ENCODE data around the gene PROB1.
A peak's percentile ranks its signal among the peaks of the same experiment; 100 is the strongest.

PROB1 gene

DNA sequence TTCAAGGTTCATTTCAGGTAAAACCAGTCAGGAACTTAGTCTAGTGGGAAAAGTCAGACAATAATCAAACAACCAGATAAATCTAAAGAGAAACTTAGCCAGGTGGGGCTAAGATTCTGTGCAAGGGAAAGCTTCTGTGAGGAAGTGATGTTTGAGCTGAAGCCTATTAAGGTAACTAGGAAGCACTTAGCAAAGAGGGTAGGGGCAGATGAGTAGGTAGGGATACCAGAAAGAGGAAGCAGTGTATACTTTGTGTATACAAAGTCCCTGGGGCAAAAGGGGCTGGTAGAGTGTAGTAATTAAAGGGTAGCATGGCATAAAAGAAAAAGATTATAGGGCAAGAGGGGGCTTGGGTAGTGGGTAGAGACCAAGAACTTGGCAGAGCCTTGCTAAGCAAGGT, 12.6 kb upstream of the PROB1 start:
- no peaks in the 10 kb centered on the region for H3K9me3 ChIP-seq (ENCODE audit: control insufficient read depth, insufficient read depth, low read length)
- no peaks in the 10 kb centered on the region for H3K36me3 ChIP-seq (ENCODE audit: insufficient read depth, low read length)
- peaks cover 10% of the 10 kb centered on the region for H3K4me1 ChIP-seq (ENCODE audit: insufficient read depth, low read length)
- no peak overlapping the region for H3K9ac ChIP-seq (ENCODE audit: low read depth, low read length)

DNA sequence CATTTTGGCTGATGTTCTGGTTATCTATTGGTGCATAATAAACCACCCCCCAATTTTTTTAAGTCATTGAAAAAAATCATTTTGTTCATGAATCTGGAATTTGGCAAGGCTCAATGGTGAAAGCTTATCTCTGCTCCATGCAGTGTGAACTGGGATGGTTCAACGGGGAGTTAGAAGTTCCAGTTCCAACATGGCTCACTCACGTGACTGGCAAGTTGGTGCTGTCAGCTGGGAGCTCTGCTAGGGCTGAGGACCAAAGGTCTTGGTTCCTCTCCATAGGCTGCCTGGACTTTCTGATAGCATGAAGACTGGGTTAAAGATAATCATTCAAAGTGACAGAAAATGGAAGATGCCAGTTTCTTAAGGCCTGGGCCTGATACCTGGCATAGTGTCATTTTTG, 12.1 kb upstream of the PROB1 start:
- no peaks in the 10 kb centered on the region for H3K9me3 ChIP-seq (ENCODE audit: control insufficient read depth, insufficient read depth, low read length)
- H3K9ac ChIP-seq (ENCODE audit: low read depth, low read length) = no peak overlapping the region
- no peaks in the 10 kb centered on the region for H3K36me3 ChIP-seq (ENCODE audit: insufficient read depth, low read length)
- H3K4me1 ChIP-seq (ENCODE audit: insufficient read depth, low read length) = peaks cover 10% of the 10 kb centered on the region

DNA sequence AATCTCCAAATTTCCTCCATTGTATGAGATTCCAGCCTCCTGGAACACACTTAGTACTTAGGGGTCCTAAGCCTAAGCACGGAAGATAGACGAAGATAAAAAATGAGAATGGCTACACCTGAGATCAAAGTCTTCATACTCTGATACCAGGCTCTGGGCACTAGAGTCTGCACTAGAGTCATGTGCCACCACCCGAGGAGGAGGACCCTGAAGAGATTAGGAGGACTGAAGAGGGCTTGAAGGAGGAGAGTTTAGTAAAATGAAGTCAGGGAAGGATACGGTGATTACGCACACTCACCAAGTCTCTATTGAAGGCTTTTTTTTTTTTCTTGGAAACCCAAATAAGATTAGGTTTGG, 9.6 kb upstream of the PROB1 start:
- Histone ChIP-seq H3K9me3 (ENCODE audit: control insufficient read depth, insufficient read depth, low read length) (no peaks in the 10 kb centered on the region), H3K9ac (ENCODE audit: low read depth, low read length) (peak overlapping the region; percentile 74), H3K36me3 (ENCODE audit: insufficient read depth, low read length) (no peaks in the 10 kb centered on the region), H3K4me1 (ENCODE audit: insufficient read depth, low read length) (peaks cover 10% of the 10 kb centered on the region)

DNA sequence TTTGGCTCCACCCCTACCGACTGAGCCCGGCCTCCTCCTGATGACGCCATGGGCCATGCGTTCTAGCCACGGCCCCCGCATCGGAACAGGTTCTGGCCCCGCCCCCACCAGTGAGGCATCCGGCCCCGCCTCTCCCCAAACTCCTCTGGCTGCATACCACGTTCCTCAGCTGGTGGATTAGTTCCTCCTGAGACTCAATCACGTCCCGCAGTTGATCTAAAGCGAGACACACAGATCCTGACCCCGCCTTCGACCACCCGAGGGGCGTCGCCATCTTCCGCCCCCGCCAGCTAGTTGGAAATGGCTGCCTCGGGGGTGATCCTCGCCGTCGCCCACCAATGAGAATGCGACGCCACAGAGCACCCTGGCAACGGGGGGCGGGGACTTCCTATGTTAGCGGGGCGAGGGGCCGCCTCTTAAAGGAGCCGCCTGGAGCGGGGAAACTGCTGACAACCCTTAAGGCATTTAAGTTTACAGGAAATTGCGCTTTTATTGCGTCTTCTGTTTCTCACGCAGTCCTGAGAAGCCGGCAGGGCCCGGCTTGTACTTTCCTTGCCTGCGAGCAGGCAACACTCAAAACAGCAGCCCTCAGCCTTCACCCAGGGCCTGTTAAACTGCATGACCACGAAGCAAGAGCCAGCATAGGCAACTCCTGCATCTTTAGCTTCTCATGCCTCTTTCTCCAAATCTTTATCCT, 9.0 kb upstream of the PROB1 start, which contains the start of gene SPATA24:
Gene SPATA24, minus strand, starts transcription at position 303 of the 697 bp plus-strand sequence. Its CDS starts 29 bp downstream, at position 274.
- no peaks in the 10 kb centered on the region for H3K9me3 ChIP-seq (ENCODE audit: control insufficient read depth, insufficient read depth, low read length)
- no peaks in the 10 kb centered on the region for H3K36me3 ChIP-seq (ENCODE audit: insufficient read depth, low read length)
- H3K4me1 ChIP-seq (ENCODE audit: insufficient read depth, low read length) = peaks cover 10% of the 10 kb centered on the region
- peak within 1 kb of the TSS; percentile 74 for H3K9ac ChIP-seq (ENCODE audit: low read depth, low read length)

DNA sequence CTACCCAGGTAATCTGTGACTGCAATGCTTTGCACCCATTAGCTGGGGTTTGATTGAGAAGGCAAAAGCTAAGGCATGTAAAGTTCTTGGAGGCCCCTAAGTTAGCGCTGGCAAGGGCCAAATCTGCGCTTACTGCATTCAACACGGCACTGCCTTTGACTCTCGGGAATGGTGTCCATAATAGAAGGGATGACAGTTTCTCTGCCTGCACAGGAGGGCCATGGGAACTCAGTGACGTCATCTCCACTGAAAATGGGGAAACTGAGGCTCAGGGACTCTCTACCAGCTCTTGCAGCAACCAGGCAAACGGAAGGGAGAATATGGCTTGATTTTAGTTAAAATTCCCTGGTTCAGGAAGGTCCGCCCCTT, 8.5 kb upstream of the PROB1 start:
- peaks cover 10% of the 10 kb centered on the region for H3K4me1 ChIP-seq (ENCODE audit: insufficient read depth, low read length)
- H3K36me3 ChIP-seq (ENCODE audit: insufficient read depth, low read length) = no peaks in the 10 kb centered on the region
- H3K9ac ChIP-seq (ENCODE audit: low read depth, low read length) = peak overlapping the region; percentile 74; the same call in 1 of the 2 replicates

DNA sequence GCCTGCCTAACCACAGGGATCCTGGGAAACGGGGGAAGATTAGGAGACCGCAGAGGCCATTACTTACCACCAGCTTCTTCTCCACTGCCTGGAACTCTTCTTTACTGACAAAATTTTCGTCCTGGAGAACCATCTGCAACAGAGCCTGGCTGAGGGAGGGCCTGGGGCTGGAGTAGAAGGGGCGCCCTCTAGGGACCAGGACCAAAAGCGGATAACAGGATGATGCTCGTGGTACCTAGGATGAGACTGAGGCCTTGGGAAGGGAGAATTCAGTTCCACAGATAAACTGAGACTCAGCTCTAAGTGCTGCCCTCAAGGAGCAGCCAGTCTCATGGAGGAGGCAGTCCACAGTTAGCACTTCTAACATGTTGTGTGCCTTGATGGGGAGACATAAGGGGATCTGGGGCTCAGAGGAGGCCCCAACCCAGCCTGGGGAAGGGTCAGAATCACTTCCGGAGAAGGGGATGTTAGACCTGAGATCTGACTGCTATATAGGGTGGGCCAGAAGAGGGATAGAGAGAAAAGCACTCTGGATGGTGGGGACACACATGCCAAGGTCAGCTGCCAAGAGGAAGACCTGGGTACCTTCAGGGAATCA, 7.8 kb upstream of the PROB1 start:
- Histone ChIP-seq H3K9me3 (ENCODE audit: control insufficient read depth, insufficient read depth, low read length) (no peaks in the 10 kb centered on the region), H3K36me3 (ENCODE audit: insufficient read depth, low read length) (no peaks in the 10 kb centered on the region), H3K9ac (ENCODE audit: low read depth, low read length) (no peak overlapping the region), H3K4me1 (ENCODE audit: insufficient read depth, low read length) (peaks cover 10% of the 10 kb centered on the region)

More for the DNA sequence above, 8.5 kb upstream of the PROB1 start:
- H3K9me3 ChIP-seq (ENCODE audit: control insufficient read depth, insufficient read depth, low read length) = no peaks in the 10 kb centered on the region

DNA sequence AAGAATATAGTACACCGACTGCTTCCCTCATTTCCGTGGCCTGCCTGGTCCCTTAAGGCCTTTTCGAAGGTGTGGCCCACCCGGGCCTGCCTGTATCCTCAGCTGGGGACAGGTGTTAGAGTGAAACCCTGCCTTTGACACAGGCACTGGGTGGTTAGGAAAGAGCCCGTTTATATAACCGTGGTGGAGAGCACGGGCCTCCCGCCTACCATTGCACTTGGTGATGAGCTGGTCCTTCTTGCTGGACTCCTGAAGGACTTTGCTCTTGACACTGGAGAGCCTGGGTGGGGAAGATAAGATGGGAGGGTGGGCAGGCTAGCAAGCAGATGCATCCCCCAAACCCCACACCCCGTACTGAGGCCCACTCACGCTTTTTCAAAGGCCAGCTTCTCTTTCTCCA, 6.6 kb upstream of the PROB1 start:
- peaks cover 10% of the 10 kb centered on the region for H3K4me1 ChIP-seq (ENCODE audit: insufficient read depth, low read length)
- H3K9ac ChIP-seq (ENCODE audit: low read depth, low read length) = no peak overlapping the region
- no peaks in the 10 kb centered on the region for H3K36me3 ChIP-seq (ENCODE audit: insufficient read depth, low read length)
- no peaks in the 10 kb centered on the region for H3K9me3 ChIP-seq (ENCODE audit: control insufficient read depth, insufficient read depth, low read length)

DNA sequence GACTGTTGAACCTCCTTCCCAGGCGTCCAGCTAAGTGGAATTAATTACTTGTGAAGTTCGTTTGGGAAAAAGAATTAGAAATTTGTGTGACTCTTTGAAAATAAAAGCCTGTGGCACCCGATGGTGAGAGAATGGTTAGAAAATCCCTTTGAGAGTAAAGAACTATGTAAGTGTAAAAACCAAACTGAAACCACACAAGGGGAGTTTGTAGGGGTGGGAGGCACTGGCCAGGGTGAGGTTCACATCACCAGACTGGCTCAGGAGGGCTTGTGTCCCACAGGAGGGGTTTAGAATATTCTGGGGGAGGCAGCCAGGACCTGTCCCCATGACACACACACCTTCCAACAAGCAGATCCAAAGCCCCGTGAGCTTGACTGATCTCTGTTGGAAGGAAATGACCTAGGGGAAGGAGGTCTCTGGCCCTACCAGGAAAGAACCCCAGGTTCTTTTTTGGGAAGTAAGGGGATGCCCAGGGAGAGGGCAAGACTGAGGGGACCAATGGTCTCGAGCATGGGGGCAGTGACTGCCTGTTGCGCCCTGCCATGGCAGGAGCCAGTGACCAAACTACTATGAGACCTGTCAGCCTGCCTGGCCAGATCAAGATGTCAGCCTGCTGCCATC, 4.7 kb upstream of the PROB1 start:
- no peak overlapping the region for H3K9ac ChIP-seq (ENCODE audit: low read depth, low read length)
- no peaks in the 10 kb centered on the region for H3K9me3 ChIP-seq (ENCODE audit: control insufficient read depth, insufficient read depth, low read length)
- no peaks in the 10 kb centered on the region for H3K36me3 ChIP-seq (ENCODE audit: insufficient read depth, low read length)
- peaks cover 23% of the 10 kb centered on the region for H3K4me1 ChIP-seq (ENCODE audit: insufficient read depth, low read length)

DNA sequence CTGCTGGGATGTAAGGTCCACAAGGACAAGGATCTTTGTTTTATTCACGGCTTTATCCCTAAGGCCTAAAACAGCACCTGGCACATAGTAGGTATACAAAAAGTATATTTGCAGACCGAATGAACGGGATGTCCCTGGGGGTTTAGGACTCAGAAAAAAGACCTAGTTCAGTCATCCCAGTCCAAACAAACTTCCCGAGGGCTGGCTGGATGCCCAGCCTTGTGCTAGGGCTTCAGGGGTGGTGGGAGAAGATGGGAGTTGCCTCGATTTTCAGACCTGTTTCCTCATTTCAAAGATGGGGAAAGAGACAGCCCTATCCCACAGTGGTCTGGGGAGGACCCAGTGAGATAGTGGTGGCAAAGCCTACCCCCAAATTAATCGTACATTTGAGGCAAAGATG, 3.0 kb upstream of the PROB1 start:
- Histone ChIP-seq H3K9ac (ENCODE audit: low read depth, low read length) (no peak overlapping the region), H3K9me3 (ENCODE audit: control insufficient read depth, insufficient read depth, low read length) (no peaks in the 10 kb centered on the region), H3K36me3 (ENCODE audit: insufficient read depth, low read length) (no peaks in the 10 kb centered on the region), H3K4me1 (ENCODE audit: insufficient read depth, low read length) (peaks cover 15% of the 10 kb centered on the region)

DNA sequence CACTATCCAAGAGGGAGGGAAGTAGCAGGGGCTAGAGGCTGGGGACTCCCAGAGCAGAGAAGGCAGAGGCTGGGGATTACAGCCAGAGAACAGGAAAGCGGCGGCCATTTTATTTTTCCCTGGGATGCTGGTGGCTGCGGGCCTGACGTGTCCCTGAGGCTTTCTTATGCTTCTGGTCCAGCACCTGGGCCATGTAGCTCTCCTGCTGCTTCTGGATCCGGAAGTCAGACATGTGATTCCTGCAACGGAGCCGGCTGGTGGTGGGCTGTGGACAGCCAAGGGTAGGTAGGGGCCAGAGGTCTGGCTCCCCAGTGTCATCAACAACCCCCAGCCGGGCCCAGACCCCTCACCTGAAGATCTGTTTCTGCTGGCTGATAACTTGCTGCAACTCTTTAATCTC, 1.8 kb upstream of the PROB1 start:
- no peaks in the 10 kb centered on the region for H3K9me3 ChIP-seq (ENCODE audit: control insufficient read depth, insufficient read depth, low read length)
- no peaks in the 10 kb centered on the region for H3K36me3 ChIP-seq (ENCODE audit: insufficient read depth, low read length)
- no peak overlapping the region for H3K9ac ChIP-seq (ENCODE audit: low read depth, low read length)
- peaks cover 15% of the 10 kb centered on the region for H3K4me1 ChIP-seq (ENCODE audit: insufficient read depth, low read length)

DNA sequence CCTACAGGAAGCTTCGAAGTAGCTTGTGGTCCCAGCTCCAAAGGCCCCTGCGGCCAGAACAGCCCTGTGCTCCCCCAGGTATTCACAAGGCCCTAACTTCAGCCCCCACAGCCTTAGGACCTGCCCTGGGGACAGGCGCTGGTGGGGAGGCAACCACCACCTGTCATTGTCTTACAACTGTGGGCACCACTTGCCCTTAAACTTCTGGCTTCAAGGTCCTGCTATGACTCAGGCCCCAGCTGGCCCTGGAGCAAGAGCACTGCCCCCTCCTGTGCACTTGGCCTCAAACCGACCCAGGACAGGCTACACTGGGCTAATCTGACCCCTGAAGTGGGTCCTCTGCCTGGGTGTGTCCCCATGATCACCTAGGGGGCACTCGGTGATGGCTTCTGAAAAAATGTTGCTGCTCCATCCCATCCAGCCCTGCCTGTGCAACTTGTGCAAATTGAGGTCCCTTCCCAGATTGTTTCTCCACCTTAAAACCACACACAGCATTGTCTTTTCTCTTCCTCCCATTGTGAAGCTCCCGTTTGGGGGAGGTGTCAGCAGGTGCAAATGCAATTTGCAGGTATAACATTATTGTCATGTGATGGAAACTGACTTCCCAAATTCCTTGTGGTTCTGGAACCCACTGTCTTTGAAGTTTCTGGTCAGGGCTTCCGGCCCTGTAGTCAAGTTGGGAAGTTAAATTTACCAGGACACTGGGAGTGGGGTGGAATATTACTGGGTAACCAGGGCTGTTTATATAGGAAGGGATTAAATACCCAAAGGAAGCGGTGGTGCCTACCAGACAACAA, 1.1 kb upstream of the PROB1 start:
- Histone ChIP-seq H3K9me3 (ENCODE audit: control insufficient read depth, insufficient read depth, low read length) (no peaks in the 10 kb centered on the region), H3K9ac (ENCODE audit: low read depth, low read length) (no peak overlapping the region), H3K4me1 (ENCODE audit: insufficient read depth, low read length) (peaks cover 22% of the 10 kb centered on the region), H3K36me3 (ENCODE audit: insufficient read depth, low read length) (no peaks in the 10 kb centered on the region)

DNA sequence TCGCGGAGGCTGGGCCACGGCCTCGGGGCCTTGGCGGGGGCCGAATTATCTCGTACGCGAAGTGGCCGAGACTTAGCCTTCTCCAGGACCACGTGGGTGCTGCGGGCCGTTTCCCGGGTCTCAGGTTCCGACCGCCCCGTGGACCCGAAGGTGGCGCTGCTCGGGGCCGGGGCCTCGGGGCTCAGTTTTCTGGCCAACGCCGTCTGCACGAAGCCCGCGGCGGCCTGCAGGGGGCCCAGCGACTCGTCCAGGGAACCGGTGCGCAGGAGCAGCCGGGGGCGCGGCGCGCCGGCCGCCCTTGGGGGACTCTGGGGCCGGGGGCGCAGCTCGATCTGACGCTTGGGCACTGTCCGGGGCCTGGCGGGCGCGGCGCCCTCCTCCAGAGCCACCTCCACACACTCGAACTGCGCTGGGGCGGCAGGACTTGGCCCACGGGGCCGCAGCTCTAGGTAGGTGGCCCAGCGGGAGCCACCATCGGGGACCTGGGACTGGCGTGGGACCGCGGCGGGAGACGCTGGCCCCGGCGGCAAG, 716 bp downstream of the PROB1 start:
- Histone ChIP-seq H3K4me1 (ENCODE audit: insufficient read depth, low read length) (peaks cover 23% of the 10 kb centered on the region), H3K36me3 (ENCODE audit: insufficient read depth, low read length) (no peaks in the 10 kb centered on the region), H3K9ac (ENCODE audit: low read depth, low read length) (peak overlapping the region; percentile 80), H3K9me3 (ENCODE audit: control insufficient read depth, insufficient read depth, low read length) (no peaks in the 10 kb centered on the region)

DNA sequence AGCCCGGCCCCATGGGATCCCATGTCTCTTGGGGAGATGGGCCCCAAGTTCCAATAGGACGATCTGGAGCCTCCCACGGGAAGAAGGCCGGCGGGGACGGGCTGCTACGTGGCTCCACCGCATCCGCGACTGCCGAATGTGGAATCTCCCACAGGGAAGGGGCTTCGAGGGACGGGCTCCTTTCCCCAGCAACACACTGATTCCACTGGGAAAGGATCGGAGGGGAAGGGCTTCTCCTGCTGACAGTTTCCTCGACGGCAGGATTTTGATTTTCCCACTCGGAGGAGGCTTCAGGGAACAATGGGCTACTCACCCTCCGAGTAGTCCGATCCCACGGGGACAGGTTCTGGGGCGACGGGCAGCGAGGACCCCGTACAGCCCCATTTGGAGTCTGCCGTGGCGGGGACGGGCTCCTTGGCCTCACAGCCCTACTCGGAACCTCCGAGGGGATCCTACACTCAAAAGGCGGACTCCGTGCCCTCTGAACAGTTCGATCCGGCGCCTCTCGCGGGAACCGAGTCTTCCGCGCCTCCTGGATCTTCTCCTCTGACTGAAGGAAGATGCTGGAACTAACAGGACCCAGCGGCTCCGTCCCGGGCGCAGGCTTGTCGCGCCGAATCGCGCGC, 1.3 kb downstream of the PROB1 start:
- Histone ChIP-seq H3K9ac (ENCODE audit: low read depth, low read length) (peak overlapping the region; percentile 80), H3K9me3 (ENCODE audit: control insufficient read depth, insufficient read depth, low read length) (no peaks in the 10 kb centered on the region), H3K36me3 (ENCODE audit: insufficient read depth, low read length) (no peaks in the 10 kb centered on the region), H3K4me1 (ENCODE audit: insufficient read depth, low read length) (peaks cover 24% of the 10 kb centered on the region)

Measured in ES-I3 (cell line).